Prostate gland (tissue), 2 donors: Measurements from ENCODE around the gene RNF41.

ENCODE experiments used
- POLR2A ChIP-seq: fragments of 450-650 bp; IDR thresholded peaks from one replicate; pipeline ENCODE4 v1.6.1; 2016; ENCODE audit warnings: antibody characterized with exemption, mild to moderate bottlenecking
- POLR2AphosphoS5 ChIP-seq: sonication (generic); formaldehyde crosslinking; IDR thresholded peaks from one replicate; pipeline ENCODE4 v1.6.1; 2017; ENCODE audit warnings: antibody characterized with exemption
- TF ChIP-seq, protein P1 (sequence below), 4 experiments: fragments of 200-600 bp in 2 of 4; fragments of 450-650 bp in 2 of 4; sonication (generic) in 2 of 4; IDR thresholded peaks; 1 replicate in 3 of 4; 2 replicates in 1 of 4; pipeline ENCODE4 v1.5.1; 2016 to 2019; ENCODE audit warnings: antibody characterized with exemption in 4 of 4, mild to moderate bottlenecking in 2 of 4, moderate library complexity in 2 of 4

GRCh38 chr12:56248711-56249110 lies 27.0 kb upstream of the RNF41 start:
- TF ChIP-seq POLR2A (no peak), POLR2AphosphoS5 (no peak)
- TF ChIP-seq, protein P1, sequence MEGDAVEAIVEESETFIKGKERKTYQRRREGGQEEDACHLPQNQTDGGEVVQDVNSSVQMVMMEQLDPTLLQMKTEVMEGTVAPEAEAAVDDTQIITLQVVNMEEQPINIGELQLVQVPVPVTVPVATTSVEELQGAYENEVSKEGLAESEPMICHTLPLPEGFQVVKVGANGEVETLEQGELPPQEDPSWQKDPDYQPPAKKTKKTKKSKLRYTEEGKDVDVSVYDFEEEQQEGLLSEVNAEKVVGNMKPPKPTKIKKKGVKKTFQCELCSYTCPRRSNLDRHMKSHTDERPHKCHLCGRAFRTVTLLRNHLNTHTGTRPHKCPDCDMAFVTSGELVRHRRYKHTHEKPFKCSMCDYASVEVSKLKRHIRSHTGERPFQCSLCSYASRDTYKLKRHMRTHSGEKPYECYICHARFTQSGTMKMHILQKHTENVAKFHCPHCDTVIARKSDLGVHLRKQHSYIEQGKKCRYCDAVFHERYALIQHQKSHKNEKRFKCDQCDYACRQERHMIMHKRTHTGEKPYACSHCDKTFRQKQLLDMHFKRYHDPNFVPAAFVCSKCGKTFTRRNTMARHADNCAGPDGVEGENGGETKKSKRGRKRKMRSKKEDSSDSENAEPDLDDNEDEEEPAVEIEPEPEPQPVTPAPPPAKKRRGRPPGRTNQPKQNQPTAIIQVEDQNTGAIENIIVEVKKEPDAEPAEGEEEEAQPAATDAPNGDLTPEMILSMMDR (IDR thresholded peaks at IDR 0.05) = no peak
